BE2C (cell line): Measurements from ENCODE around the gene SCML1.

Source experiments
- DNase-seq: peaks from one replicate; pipeline ENCODE4 v3.0.0-alpha.2; 2020
- H3K27me3 ChIP-seq: fragments of 250-450 bp; sonication (Bioruptor Pico); 2 replicates; pipeline ENCODE4 v1.5.1; 2020; ENCODE audit warnings: mild to moderate bottlenecking
- H3K36me3 ChIP-seq: fragments of 250-450 bp; sonication (Bioruptor Pico); 2 replicates; pipeline ENCODE4 v1.5.1; 2020; ENCODE audit warnings: mild to moderate bottlenecking
- H3K4me1 ChIP-seq: fragments of 250-450 bp; sonication (Bioruptor Pico); 2 replicates; pipeline ENCODE4 v1.5.1; 2020
- H3K4me3 ChIP-seq: 2 replicates; pipeline ENCODE4 v1.5.1; 2011; ENCODE audit warnings: low read depth, low read length
- H3K9me3 ChIP-seq: fragments of 250-450 bp; sonication (Bioruptor Pico); 2 replicates; pipeline ENCODE4 v1.5.1; 2020
- TF ChIP-seq, protein P1 (sequence below): IDR thresholded peaks from 2 replicates; pipeline ENCODE4 v1.5.1; 2012; ENCODE audit warnings: mild to moderate bottlenecking, low read depth, low read length

Gene SCML1

DNA sequence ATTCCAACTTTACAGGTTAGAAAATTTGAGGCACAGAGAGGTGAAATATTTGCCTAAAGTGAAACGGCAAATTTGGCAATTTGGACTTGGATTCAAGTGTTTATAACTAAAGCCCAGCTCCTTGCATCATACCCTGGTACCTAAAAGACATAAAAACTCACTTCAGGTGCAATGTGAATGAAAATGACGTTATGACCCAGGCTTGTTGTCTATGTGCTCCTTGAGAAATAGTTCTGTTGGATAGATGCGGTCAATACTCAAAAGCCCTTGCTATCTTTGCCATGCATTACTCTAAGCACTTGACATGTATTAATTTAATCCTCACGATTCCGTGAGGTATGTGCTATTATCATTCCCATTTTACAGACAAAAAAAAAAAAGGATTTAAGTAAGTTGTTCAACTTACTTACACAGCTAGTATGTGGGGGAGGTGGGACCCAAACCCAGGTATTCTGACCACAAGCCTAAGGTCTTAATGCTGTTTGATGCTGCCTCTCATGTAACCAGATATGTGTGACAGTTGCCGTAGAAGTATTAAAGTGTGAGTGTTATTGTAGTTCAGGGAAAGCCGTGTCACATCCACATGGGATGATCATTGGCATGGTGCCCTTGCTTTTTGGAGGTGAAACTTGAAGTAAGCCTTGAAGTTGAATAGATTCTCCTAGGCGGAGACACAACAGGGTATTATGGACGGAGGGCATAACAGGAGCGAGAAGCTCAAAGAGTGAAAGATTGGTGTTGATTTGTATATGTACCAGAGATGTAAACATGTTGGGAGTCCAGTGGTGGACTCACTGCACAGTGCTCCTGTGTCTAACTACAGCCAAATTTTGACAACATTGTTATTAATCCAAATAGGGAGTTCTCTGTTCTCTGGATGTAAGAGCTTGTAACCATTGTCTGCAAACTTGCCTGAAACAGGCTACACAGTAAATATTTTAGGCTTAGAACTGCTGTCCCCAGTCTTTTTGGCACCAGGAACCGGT, 3.1 kb downstream of the SCML1 start:
- no peak for DNase-seq
- no peaks in the 10 kb centered on the region for H3K27me3 ChIP-seq
- H3K4me3 ChIP-seq = no peak overlapping the region

DNA sequence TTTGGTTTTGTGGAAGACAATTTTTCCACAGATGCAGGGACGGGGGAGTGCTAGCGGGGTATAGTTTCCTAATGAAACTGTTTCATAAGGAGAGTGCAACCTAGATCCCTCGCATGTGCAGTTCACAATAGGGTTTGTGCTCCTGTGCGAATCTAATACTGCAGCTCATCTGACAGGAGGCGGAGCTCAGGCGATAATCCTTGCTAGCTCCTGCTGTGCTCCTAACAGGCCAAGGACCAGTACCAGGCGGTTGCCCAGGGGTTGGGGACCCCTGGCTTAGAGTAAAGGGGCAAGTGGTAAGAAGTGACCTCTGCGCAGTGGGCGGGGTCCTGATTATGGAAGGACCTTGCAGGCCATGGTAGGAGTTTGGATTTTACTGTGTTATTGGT, 3.8 kb downstream of the SCML1 start:
- no peak for DNase-seq
- TF ChIP-seq, protein P1, sequence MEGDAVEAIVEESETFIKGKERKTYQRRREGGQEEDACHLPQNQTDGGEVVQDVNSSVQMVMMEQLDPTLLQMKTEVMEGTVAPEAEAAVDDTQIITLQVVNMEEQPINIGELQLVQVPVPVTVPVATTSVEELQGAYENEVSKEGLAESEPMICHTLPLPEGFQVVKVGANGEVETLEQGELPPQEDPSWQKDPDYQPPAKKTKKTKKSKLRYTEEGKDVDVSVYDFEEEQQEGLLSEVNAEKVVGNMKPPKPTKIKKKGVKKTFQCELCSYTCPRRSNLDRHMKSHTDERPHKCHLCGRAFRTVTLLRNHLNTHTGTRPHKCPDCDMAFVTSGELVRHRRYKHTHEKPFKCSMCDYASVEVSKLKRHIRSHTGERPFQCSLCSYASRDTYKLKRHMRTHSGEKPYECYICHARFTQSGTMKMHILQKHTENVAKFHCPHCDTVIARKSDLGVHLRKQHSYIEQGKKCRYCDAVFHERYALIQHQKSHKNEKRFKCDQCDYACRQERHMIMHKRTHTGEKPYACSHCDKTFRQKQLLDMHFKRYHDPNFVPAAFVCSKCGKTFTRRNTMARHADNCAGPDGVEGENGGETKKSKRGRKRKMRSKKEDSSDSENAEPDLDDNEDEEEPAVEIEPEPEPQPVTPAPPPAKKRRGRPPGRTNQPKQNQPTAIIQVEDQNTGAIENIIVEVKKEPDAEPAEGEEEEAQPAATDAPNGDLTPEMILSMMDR = no peak
- no peaks in the 10 kb centered on the region for H3K9me3 ChIP-seq
- no peaks in the 10 kb centered on the region for H3K4me1 ChIP-seq
- no peaks in the 10 kb centered on the region for H3K36me3 ChIP-seq
- H3K4me3 ChIP-seq = no peak overlapping the region
- H3K27me3 ChIP-seq = no peaks in the 10 kb centered on the region

More for the DNA sequence above, 3.1 kb downstream of the SCML1 start:
- TF ChIP-seq, protein P1 = no peak
- Histone ChIP-seq H3K4me1 (no peaks in the 10 kb centered on the region), H3K9me3 (no peaks in the 10 kb centered on the region), H3K36me3 (no peaks in the 10 kb centered on the region)

DNA sequence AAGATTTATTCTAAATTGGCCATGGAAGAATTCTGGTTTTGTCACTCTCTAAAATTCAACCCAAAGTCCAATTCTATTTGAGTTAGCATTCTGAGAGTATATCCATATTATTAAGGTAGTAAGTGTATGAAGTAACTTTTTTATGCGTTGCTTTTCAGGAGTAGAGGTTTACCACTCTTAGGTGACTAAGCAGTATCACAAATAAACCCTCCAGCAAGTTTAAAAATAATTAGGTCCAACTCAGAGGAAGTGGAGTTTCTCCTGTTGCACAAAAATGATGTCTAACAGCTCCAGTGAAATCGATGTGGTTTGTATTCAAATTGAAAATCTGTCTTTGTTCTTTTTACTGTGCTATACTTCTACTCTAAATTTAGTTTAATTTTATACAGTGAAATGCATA, 6.6 kb downstream of the SCML1 start:
- TF ChIP-seq, protein P1 = no peak

DNA sequence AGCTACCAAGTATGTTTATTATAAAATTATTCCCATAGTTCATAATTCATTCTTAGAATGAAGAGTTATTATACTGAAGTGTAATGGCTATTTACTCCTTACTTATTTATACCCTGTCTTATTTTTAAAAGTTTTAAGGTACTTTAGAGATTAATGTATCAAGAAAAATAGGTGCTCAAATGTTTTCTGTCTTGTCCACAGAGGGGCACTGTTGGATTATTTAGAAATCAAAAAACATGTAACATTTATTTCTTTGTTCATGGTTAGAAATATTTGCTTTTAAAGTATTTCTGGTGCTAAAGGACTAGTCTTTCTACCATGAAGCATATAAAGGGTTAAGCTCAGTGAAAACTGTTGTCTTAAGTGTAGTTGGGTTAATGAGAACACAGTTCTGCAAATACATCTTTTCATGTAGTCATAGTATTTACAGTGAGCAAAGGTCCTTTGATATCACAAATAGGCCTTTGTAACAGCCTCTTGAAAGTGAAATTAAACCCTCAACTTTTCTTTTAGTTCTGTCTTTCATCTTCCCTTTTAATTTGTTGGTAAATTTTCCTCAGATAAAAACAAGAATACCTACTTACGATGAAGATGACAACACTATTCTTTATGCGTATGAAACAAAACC, 7.7 kb downstream of the SCML1 start:
- Histone ChIP-seq H3K4me1 (no peaks in the 10 kb centered on the region), H3K27me3 (no peaks in the 10 kb centered on the region), H3K36me3 (0 out of 2 replicates have a peak, but pooled peaks cover 1% of the 10 kb centered on the region), H3K9me3 (no peaks in the 10 kb centered on the region), H3K4me3 (no peak overlapping the region)
- DNase-seq = no peak
- TF ChIP-seq, protein P1 = peak; percentile 31

More for the DNA sequence above, 6.6 kb downstream of the SCML1 start:
- no peak overlapping the region for H3K4me3 ChIP-seq
- no peaks in the 10 kb centered on the region for H3K9me3 ChIP-seq
- H3K27me3 ChIP-seq = no peaks in the 10 kb centered on the region
- DNase-seq = no peak
- no peaks in the 10 kb centered on the region for H3K36me3 ChIP-seq
- no peaks in the 10 kb centered on the region for H3K4me1 ChIP-seq

DNA sequence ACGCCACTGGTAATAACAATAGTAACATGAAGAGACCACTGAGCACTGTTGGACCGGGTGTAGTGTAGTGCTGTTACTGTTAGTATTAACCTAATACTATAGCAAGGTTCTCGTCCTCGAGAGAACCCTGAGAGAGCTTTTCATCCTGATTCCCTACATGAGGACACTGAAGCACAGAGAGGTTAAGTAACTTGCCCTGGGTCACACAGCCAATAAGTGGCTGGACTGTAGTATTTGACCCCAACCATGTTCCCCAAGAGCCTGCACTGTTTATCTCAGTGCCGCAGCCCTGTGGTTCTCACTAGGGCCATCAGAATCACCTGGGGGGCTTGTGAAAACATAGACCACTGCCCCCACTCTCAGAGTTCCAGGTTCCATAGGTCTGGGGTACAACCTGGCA, 10.4 kb downstream of the SCML1 start:
- TF ChIP-seq, protein P1 = no peak
- Histone ChIP-seq H3K9me3 (no peaks in the 10 kb centered on the region), H3K4me3 (no peak overlapping the region), H3K27me3 (no peaks in the 10 kb centered on the region), H3K4me1 (no peaks in the 10 kb centered on the region), H3K36me3 (0 out of 2 replicates have a peak, but pooled peaks cover 5% of the 10 kb centered on the region)
- no peak for DNase-seq
